Measurements from ENCODE around the gene PGS1.

Gene PGS1

GRCh38 chr17:78472035-78472905 is 93.8 kb downstream of the PGS1 start:
- no peak for DNase-seq (ENCODE audit: extremely low read depth, low read depth)
- no peak for TF ChIP-seq CTCF (IDR thresholded peaks at IDR 0.05; ENCODE audit: low read depth, low read length, missing control alignments)

GRCh38 chr17:78473951-78474613 is 95.6 kb downstream of the PGS1 start:
- no peak overlapping the region for H3K4me3 ChIP-seq (replicated peaks; ENCODE audit: low read depth, low read length)
- TF ChIP-seq CTCF (IDR thresholded peaks at IDR 0.05; ENCODE audit: low read depth, low read length, missing control alignments), result no peak
- DNase-seq (ENCODE audit: extremely low read depth, low read depth), result no peak

More at GRCh38 chr17:78472035-78472905, 93.8 kb downstream of the PGS1 start:
- H3K4me3 ChIP-seq (replicated peaks; ENCODE audit: low read depth, low read length), result no peak overlapping the region
